Measurements from ENCODE around the gene ALPK1.

ALPK1 gene

DNA sequence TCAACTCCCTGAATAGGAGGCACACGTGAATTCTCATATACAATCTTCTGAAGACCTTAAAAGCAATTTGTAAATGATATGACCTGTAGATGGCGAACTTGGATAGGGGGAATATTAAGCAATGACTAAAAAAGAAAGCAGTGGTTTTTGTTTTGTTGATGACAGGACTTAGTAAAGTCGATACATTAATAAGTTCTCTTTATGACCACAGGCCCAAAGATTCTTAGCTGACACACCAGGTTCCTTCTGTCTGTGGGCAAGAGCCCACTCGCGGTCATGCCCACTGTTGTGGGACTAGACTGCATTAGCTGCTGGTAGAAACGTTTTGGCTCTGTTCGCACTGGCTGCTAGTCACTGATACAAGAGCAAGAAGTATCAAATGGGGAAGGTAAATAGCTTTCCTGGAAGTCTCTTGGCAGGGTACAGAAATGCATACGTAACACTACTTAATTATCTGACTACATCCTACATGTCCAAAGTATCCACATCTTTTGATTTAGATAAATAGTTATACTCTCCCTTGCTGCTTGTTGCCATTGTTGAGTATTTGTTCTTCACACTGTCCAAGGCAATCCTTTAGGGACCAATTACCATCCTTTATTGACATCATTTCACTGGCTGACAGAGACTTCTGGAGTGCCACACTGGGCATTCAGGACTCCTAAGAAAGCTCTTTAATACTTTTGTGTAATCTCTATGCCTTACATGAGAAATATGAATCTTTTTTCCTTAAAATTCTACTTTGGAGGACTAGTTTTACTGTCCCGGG, 31.0 kb downstream of the ALPK1 start:
- DNase-seq (ENCODE audit: low read depth in 2 of 2): peak in 1 of 2 donors; percentile 1

DNA sequence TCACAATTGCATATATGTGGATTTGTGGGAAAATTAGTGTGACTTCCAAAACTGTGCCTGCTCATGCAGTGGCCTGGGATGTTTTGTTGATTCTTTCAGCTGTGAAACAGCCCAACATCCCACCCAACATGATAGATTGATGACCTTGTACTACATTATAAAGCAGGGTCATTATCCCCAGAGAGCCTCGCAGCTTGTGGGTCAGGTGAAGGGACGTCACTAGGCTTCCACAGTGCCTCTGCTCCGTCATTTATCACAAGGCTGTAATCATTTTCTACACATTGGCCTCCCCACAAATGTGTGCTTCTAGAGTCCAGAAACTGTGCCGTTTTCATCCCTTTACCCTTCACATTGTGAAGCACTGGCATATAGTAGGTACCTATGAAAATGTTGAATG, 31.6 kb downstream of the ALPK1 start:
- DNase-seq (ENCODE audit: low read depth in 2 of 2): no peak

DNA sequence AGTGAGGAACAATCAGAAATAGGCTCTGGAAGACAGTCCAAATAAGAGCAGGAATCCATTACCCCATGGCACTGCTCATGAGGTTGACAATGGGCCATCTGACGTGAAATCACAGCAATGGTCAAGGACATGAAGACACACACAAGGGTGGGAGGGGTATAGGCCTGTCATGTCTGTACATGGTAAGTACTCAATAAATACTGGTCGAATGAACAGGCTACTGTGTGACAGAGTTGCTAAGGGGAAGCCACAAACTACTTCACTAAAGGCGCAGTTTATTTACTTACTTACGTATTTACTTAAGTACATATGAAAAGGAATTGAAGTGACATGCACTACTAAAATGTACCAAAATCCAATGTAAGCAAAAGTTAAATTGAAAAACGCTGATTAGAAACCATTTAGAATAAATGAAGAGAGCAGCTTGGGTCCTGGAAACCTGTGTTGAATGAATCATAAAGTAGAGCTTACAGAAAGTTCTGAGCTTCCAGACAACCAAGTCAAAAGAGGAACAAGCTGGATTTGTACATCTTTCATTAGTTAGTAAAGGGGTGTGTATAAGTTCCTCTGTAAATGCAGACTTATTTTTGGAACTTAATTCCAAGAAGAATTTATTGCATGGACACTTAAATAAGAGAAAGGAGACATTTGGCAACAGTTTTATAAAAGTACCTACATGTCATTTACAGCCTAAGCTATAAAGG, 32.7 kb downstream of the ALPK1 start:
- DNase-seq (ENCODE audit: low read depth in 2 of 2): no peak

DNA sequence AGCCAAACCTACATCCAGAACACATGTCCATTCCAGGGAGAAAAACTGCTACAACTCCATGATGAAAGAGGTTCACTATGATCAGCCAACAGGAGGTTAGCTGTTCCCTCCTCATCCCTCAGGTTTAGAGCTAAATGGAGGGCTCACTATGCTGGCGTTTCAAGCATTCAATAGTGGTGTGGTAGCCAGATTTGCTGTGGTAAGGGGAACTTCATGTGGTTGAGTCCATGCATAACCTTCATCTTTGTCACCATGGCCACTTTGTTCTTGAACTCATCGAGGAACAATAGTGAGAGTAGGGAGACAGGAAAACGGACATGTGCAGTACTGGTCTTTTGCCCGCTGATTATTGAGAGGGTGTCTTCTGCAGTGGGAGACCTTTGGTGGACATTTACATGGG, 33.8 kb downstream of the ALPK1 start:
- no peak for DNase-seq (ENCODE audit: low read depth in 2 of 2)

DNA sequence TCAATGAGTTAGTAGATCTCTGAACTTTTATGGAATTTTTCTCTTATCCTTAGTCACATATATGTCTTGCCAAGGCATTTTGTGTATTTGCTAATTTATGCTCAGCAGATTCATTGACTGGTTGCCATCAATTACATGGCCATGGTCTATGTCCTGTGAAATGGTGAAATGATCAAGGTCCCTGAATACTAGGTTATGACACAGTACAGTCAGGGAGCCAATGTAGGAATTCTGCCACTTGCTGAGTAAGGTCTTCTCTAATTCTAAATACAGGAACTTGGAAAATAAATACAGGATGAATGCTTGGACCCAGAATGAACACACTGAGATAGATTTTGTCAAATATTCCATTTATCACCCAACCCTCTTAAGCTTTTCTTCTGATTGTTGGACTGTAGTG, 35.2 kb downstream of the ALPK1 start:
- DNase-seq (ENCODE audit: low read depth in 2 of 2): no peak

DNA sequence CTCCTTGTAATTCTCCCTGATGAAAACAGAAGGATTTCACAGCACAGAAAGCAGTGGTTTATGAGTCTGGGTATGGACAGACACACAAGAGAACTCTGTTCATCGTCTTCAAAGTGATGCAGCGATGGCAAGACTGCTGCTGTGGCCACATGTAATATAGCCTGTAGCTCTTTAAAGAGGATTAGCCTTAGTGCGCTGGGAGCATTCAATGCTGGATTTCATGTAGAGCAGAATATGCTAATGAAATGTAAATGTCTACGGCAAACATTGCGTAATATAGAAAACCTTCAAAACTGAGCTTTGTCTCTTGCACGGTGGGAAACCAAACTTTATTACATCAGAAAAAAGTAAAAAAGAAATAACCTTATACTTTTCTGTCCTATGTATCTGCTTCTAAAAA, 42.9 kb downstream of the ALPK1 start:
- DNase-seq (ENCODE audit: low read depth in 2 of 2): no peak

DNA sequence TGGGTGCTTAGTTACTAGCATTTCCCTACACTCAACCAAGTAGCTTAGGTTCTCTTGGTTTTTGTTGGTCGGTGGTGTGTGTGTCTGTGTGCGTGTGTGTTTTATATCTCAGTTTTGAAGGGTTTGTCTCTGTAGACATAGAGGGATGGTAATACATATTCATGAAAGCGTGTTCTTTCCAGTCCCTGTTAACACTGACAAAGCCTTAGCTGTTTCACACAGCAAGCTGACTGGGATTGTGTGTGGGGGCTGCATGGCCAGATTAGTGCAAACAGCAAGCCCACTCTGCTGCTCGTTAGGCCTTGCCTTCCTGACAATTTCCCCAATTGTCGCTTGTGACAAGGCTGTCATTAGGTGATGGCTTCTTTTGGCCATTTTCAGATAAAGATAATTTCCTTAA, 43.9 kb downstream of the ALPK1 start:
- DNase-seq (ENCODE audit: low read depth in 2 of 2): no peak

DNA sequence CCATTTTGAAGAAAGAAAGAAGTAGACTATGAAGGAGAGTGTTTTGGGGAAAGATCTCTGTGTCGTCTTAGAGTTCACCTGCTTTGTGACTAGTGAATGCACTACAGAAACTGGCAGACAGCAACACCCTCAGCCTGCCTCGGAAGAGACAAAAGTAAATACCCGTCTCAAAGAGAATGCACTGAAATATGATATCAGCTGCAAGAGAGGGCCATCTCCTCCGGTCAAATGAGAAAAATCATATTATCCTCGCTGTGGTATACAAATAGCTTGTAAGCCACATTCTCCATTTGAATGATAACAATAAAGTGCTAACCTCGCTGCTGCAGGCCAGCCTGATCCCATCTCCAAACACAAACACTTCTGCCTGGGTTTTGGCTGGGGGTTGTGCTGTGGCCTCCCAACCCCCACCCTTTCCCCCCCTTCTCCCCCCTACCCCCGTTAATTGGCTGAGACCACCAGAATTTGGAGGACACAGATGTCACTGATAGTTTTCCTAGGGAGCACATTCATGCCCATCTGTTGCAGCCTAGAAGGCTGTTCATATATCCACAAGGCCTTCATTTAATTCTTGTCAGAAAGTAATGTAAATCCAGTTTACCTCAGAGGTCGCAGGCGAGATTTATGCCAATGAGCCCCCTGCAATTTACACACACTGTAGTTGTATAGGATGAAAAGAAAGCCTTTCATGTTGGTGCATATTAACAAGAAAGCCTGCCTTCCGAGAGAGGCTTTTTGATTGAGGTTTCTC, 46.3 kb downstream of the ALPK1 start:
- no peak for DNase-seq (ENCODE audit: low read depth in 2 of 2)

DNA sequence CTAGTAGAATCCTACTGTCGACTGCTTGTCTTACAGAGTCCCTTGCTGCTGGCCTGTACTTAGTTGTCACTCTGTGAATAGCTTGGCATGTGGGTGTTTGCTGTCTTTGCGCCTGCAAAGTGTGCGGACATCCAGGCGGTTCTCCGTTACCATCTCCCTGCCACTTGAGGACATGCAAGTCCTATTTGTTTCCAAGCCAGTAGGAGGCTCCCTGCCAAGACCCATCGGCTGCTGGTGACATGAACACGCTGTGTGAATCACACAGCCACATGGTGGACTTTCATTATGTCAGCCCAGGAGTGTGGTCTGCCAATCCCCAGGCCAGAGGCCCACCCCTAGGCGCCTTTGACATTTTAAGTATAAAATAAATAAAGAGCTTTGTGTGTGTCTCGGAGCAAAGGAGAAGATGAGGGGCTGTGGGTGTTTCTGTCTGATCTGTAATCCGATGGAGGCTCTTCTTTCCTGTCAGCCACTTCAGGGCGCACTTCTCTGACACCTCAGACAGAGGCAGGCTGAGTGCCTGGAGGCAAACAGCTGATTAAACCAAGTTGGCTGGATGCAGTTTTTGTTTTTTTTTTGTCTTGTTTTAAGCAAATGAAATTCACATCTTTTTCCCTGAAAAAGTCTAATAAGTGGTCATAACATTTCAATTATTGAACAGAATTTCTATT, 51.5 kb downstream of the ALPK1 start:
- no peak for DNase-seq (ENCODE audit: low read depth in 2 of 2)

DNA sequence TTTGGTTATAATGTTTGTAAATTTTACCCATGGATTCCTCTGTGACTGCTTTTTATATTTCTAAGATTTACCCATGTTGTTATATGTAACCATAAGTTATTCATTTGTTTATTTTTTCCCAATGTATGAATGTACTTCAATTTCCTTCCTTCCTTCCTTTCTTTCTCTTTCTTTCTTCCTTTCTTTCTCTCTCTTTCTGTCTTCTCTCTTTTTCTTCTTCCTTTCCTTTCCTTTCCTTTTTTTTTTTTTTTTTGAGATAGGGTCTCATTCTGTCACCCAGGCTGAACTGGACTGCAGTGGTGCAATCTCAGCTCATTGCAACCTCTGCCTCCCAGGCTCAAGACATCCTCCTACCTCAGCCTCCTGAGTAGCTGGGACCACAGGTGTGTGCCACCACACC, 55.6 kb downstream of the ALPK1 start:
- no peak for DNase-seq (ENCODE audit: low read depth in 2 of 2)

DNA sequence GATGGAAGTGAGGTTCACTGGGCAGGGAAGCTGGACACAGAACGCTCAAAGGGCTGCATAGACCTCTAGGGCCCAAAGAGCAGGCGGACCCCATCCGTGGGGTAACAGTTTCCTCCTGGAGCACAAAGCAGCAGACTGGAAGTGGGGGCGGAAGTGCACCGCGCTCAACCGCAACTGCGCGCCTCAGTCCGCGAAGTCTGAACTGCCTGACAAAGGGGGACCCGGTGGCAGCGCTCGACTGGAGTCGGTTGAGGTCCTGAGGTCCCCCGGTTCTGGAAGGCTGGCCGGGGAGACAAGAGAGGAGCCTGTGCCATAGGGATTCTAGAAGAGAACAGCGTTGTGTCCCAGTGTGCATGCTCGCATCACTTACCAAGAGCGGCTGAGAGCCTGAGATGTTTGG, 58.5 kb downstream of the ALPK1 start:
- DNase-seq (ENCODE audit: low read depth in 2 of 2): no peak

DNA sequence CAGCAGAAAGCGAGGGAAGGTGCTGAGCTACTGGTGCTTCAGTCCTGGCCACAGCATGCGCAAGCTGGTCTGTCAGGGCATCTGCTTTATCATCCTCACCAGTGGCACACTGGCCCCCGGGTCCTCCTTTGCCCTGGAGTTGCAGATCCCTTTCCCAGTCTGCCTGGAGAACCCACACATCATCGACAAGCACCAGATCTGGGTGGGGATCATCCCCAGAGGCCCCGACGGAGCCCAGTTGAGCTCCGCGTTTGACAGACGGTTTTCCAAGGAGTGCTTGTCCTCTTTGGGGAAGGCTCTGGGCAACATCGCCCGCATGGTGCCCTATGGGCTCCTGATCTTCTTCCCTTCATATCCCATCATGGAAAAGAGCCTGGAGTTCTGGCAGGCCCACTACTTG, 60.3 kb downstream of the ALPK1 start:
- no peak for DNase-seq (ENCODE audit: low read depth in 2 of 2)

DNA sequence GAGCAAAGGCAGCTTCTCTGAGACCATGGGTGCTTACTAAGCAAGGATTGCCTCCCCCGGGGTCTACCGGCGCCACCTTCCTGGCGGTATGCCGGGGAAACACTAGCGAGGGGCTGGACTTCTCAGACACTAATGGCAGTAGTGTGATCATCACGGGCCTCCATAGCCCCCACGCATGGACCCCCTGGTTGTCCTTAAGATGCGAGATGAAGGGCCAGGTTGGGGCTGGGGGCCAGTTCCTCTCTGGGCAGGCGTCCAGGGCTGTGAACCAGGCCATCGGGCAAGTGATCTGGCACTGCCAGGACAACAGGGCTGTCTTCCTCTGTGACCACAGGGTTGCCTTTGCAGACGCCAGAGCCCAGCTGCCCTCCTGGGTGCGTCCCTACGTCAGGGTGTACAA, 60.7 kb downstream of the ALPK1 start:
- DNase-seq (ENCODE audit: low read depth in 2 of 2): no peak

DNA sequence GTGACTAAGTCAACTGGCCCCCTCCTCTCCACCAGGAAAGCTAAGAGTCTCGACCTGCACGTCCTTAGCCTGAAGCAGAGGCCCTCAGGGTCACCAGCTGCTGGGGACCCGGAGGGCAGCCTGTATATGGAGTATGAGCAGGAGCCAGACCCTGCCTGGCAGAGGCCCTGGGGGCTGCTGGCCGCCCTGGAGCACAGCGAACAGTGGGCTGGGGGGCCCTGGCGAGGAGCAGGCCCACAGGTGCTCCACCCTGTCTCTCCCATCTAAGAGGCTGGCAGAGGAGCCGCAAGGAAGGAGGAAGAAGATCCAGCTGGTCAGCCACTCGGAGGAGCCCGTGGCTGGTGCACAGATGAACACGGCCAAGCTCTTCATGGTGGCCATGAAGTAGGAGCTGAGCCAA, 61.2 kb downstream of the ALPK1 start:
- DNase-seq (ENCODE audit: low read depth in 2 of 2): no peak

DNA sequence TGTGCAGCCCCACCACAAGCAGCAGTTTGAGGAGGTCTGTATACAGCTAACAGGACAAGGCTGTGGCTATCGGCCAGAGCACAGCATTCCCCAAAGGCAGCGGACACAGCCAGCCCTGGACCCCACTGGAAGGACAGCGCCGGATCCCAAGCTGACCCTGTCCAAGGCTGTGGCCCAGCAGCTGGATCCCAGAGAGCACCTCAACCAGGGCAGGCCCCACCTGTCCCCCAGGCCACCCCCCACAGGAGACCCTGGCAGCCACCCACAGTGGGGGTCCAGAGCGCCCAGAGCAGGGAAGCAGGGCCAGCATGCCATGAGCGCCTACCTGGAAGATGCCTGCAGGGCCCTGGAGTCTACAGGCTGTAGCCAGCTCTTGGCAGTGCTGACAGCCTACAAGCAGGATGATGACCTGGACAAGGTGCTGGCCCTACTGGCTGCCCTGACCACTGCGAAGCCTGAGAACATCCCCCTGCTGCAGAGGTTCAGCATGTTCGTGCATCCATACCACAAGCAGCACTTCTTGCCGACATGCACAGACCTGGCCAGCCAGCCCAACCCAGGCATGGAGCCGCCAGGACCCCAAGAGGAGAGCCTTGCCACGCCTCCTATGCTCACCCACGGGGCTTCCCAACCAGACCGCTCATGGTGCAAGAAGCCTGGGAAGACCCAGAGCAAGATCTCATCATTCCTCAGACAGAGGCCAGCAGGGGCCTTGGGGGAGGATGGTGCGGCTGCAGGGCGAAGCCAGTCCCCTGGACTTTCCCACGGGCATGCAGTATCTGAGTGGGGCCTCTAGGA, 62.0 kb downstream of the ALPK1 start:
- DNase-seq (ENCODE audit: low read depth in 2 of 2): no peak

DNA sequence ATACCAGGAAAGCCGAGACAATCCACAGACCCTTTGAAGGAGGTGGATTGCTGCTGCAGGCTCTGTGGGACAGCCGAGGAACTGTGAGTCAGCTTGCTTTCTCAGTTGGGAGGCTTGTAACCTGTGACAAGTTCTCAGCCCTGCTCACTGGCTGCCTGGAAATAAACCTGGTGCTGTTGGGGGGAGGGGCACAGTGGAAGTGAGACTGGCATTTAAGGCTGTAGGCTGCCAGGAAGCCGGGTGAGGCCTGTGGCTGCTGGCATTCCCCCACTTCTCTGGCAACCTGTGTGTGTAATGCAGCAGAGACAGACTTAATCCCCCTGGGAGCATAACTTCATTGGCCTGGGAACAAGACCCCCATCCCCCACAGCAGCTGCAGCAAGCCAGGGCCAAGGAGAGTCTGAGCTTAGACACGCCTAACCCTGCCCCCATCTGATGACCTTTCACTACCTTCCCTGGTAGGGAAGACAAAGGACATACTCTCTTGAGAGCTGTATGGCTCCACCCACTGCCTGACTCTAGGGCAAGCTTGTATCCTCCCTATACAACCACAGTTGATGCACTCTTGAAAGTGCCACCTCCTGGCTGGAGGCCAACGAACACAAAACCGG, 64.1 kb downstream of the ALPK1 start:
- no peak for DNase-seq (ENCODE audit: low read depth in 2 of 2)

DNA sequence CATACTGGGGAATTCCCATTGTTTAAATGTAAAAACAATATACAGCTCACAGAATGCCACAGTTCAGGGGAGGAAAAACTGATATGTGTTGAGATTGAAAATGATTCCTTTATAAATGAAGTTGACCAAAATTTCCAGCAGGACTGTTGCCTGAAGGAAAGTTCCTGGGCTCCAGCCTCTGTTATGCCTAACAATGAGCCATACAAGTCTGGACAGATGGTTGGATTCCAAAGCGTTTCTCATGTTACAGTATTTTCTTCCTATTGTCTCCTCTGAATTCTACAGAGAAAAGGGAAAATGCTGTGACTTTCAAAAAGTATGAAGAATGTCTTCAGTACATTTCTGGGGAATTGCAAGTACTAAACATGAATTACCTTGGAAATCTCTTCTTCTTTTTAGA, 73.3 kb downstream of the ALPK1 start:
- no peak for DNase-seq (ENCODE audit: low read depth in 2 of 2)

DNA sequence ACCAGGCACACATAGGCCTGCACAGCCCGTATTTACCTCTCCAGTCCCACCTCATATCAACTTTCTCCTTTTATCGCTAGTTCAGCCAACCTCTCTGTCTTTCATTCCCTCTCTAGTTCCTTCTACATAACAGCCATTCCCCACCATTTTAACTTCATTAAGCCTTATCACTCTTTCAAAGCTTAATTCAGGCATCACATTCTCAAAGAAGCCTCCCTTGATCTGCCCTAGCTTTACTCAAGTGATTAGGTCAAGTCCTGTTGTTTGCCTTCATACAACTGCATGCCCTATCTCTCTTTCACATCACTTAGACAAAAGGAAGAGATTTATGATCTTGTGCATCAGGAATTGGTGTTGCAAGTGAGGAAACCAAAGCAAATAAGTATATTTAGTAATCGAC, 74.2 kb downstream of the ALPK1 start:
- no peak for DNase-seq (ENCODE audit: low read depth in 2 of 2)

DNA sequence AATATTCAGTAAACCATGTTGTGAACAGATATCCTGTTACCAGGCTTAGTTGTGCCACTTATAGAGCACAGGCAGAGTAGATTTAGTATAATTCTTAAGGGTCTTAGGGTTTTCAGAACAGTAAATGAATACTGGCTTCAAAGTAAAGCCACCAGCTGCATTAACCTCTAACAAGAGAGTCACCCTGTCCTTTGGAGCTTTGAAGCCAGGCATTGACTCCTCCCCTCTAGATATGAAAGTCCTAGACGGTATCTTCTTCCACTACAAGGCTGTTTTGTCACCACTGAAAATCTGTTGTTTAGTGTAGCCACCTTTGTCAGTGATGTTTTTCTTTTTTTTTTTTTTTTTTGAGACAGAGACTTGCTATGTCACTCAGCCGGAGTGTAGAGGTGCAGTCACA, 77.7 kb downstream of the ALPK1 start:
- no peak for DNase-seq (ENCODE audit: low read depth in 2 of 2)

DNA sequence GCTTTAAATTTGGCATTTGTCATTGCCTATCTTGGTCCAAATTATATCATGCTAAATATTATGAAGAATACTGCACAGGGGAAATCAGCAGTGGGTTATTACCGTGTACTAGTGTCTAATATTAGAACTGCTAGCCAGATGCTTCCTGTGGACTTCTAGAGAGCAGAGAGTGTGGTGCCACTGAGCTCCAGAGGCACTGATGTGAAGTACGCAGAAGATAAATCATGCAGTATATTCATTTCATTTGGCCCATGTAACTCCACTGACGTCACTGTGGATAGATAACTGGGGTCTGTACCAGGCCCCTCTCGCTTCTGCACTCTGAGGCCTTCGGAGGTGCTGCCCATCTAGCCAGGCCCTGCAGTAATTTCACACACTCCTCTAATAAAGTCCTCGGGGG, 80.0 kb downstream of the ALPK1 start:
- no peak for DNase-seq (ENCODE audit: low read depth in 2 of 2)

DNA sequence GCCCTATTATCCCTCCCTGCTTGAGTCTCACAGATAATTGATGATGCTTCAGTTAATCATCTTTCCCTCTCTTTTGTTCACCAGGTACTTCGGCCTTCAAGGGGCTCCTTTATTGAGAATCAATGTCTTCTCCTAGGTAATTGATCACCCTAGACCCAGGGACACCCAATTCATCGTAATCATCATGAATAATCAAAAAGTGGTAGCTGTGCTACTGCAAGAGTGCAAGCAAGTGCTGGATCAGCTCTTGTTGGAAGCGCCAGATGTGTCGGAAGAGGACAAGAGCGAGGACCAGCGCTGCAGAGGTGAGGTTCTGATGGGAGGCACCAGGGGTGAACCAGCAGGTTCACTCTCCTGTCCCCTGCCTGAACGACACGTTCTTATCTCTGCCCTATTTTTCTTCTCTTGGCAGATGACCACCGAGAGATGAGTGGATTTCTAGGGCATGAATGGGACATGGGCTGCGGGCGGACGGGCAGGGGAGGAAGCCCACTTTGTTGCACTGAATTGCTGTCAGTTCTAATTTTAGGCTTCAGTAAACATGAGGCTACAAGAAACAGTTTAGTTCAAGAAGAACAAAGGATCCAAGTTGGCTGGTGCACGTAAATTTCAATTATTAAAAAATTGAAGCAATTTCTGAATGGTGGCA, 80.5 kb downstream of the ALPK1 start:
- no peak for DNase-seq (ENCODE audit: low read depth in 2 of 2)

Data from stimulated activated CD8-positive, alpha-beta memory T cell treated with anti-CD3 and anti-CD28 coated beads, Interleukin-15, amount 100 ng/mL, for 48 hours (primary cell).